HCT116 (cell line): ENCODE measurements around the gene PBX2.

Experiments used
- CTCF ChIP-seq, 3 experiments: fragments of 200-600 bp in 1 of 3; sonication (generic) in 1 of 3; IDR thresholded peaks in 2 of 3; conservative IDR thresholded peaks in 1 of 3; 2 replicates each; pipeline ENCODE4 v1.5.1; 2012 to 2017; ENCODE audit warnings: low read depth in 2 of 3, low read length in 2 of 3, antibody characterized with exemption in 1 of 3, borderline replicate concordance in 1 of 3, control low read depth in 1 of 3, mild to moderate bottlenecking in 1 of 3, mixed read lengths in 1 of 3, mixed run types in 1 of 3, moderate library complexity in 1 of 3; ENCODE audit not compliant: insufficient read depth in 1 of 3
- POLR2A ChIP-seq: IDR thresholded peaks from 2 replicates; pipeline ENCODE4 v1.7.0; 2011; ENCODE audit warnings: borderline replicate concordance; ENCODE audit not compliant: insufficient read depth, insufficient read length; ENCODE audit errors: extremely low read depth
- ZBTB33 ChIP-seq: IDR thresholded peaks from 2 replicates; pipeline ENCODE4 v1.6.1; 2011; ENCODE audit warnings: mild to moderate bottlenecking, low read length, moderate library complexity; ENCODE audit not compliant: insufficient replicate concordance; ENCODE audit errors: extremely low read depth

- TF ChIP-seq CTCF (IDR thresholded peaks at IDR 0.05 in 2 of 3, conservative IDR thresholded peaks at IDR 0.05 in 1 of 3; ENCODE audit: borderline replicate concordance in 1 of 3, insufficient read depth in 1 of 3, low read depth in 2 of 3, low read length in 2 of 3): no peak
- TF ChIP-seq POLR2A: no peak
- no peak for TF ChIP-seq ZBTB33
These were observed 26.3 kb downstream of the PBX2 start for GRCh38 chr6:32163559-32164258.
